Measurements from ENCODE around the gene CLEC12A. TPM values are rescaled to one million over a fixed set of nuclear protein-coding genes. Genes with fewer than 3 reads are reported as not detected.

The CLEC12A gene
- total and polyA plus RNA-seq, 2 of the 4 experiments (the other 2 are of a cell fraction), result not detected

DNA sequence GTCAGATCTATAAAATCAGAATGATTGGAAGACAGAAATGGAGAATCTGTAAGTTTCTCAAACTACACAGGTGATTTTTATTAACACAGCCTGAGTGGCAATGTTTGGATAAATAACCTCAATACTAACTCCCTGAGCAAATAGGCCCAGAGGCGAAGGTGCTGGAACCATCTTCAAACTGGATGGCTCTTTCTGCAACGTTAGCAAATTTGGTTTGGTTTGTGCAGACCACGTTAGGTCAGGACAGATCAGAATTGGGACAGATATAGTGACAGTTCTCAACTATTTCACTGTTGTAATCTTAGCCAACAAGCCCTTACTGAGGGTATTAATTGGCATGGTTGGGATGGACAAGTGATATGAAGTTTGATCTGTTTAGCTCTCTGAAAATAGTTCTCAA, 50.1 kb downstream of the CLEC12A start:
- H2BK5ac ChIP-seq (ENCODE audit: low read depth, low read length, poor library complexity, severe bottlenecking), result no peak overlapping the region
- H4K8ac ChIP-seq (ENCODE audit: low read depth in 2 of 2, low read length in 2 of 2), result no peak overlapping the region
- dilution Hi-C loops (cut with HindIII; ENCODE audit: low sequenced_read_pairs, unreplicated experiment) (no loop called here), in situ Hi-C loops (cut with MboI; ENCODE audit: low sequenced_read_pairs) (no loop called here), intact Hi-C loops (cut with micrococcal nuclease) (no loop called here)
- no peak for ATAC-seq (ENCODE audit: low read depth)
- H3K27ac ChIP-seq (ENCODE audit: insufficient read depth, low read length), result no peak overlapping the region
- H3K4me1 ChIP-seq (ENCODE audit: control insufficient read depth, insufficient read depth, low read length), result peaks cover 2% of the 10 kb centered on the region; the same call in 1 of the 2 replicates
- no peak for DNase-seq
- no peak overlapping the region for H3K23ac ChIP-seq (ENCODE audit: low read depth, low read length)
- POLR2A ChIA-PET (ENCODE audit: unreplicated experiment), result no interaction called here
- H3K9me3 ChIP-seq (ENCODE audit: control insufficient read depth, insufficient read depth, low read length), result no peaks in the 10 kb centered on the region
- no peaks in the 10 kb centered on the region for H3K27me3 ChIP-seq (ENCODE audit: control insufficient read depth, insufficient read depth, low read length)
- TF ChIP-seq MXI1 (IDR thresholded peaks at IDR 0.05; ENCODE audit: borderline replicate concordance, low read depth, low read length) (no peak), RAD21 (IDR thresholded peaks at IDR 0.05; ENCODE audit: low read length) (no peak), MAFK (IDR thresholded peaks at IDR 0.05; ENCODE audit: low read depth, low read length) (peak; percentile 84), CHD1 (IDR thresholded peaks at IDR 0.05; ENCODE audit: low read depth, low read length) (no peak), RFX5 (IDR thresholded peaks at IDR 0.05; ENCODE audit: low read depth, low read length) (no peak)
- no TSS peak for BruUV-seq (replicated peaks)
- CTCF ChIA-PET, result interaction anchor here (1.3 kb wide), 1 partner anchor 11 kb away, joined by 6 read pairs; the partner anchor contains the start of gene CLEC12B
- no peak overlapping the region for H2AK5ac ChIP-seq (ENCODE audit: low read depth, low read length)
- no peak overlapping the region for H3K4me3 ChIP-seq (ENCODE audit: insufficient read depth, low read depth, low read length)
- H3K18ac ChIP-seq (ENCODE audit: low read depth, low read length), result no peak overlapping the region
- H3K4ac ChIP-seq (ENCODE audit: low read depth, low read length), result no peak overlapping the region
- no peaks in the 10 kb centered on the region for H3K36me3 ChIP-seq (ENCODE audit: control insufficient read depth, insufficient read depth, low read length)
- no peak overlapping the region for H3K14ac ChIP-seq (replicated peaks; ENCODE audit: low read depth, low read length)
- H3K56ac ChIP-seq (ENCODE audit: extremely low read depth, insufficient read depth, low read length), result no peak overlapping the region
- H2BK120ac ChIP-seq (ENCODE audit: low read depth, low read length), result no peak overlapping the region
- WGBS, 2 experiments (ENCODE audit: extremely low coverage in 2 of 2, insufficient read length in 1 of 2), result no CpG with 5 or more reads among the region's 3 CpGs
- no peak overlapping the region for H2AK9ac ChIP-seq (replicated peaks; ENCODE audit: low read depth, low read length, poor library complexity)
- no peak overlapping the region for H3K9ac ChIP-seq (ENCODE audit: low read depth, low read length)
- H4K5ac ChIP-seq (ENCODE audit: low read depth, low read length), result no peak overlapping the region
- no peak overlapping the region for H2BK20ac ChIP-seq (ENCODE audit: low read depth, low read length)
- H3K79me1 ChIP-seq (ENCODE audit: low read depth in 1 of 2, low read length in 2 of 2), result no peaks in the 10 kb centered on the region
- H2BK15ac ChIP-seq (ENCODE audit: low read depth, low read length), result no peak overlapping the region
- no peak overlapping the region for H3K4me2 ChIP-seq (ENCODE audit: low read depth, low read length)
- no peaks in the 10 kb centered on the region for H4K20me1 ChIP-seq (ENCODE audit: insufficient read depth, low read length)
- H3K9me1 ChIP-seq (ENCODE audit: insufficient read depth, low read length), result no peaks in the 10 kb centered on the region; the same call in 1 of the 2 replicates
- no peak overlapping the region for H2AFZ ChIP-seq (replicated peaks; ENCODE audit: low read length, poor library complexity)
- no peak overlapping the region for H4K91ac ChIP-seq (ENCODE audit: insufficient read depth, low read depth, low read length)

Measured in IMR-90 (cell line).